HG03442 (cell line): ENCODE measurements around the gene NSL1.
"Not testable (repeated sequence)": the region's sequence is repeated elsewhere in the genome, so short reads cannot be mapped to it uniquely, and the experiment has no call there.

Experiments used
- ATAC-seq: cut with Tn5 transposase; IDR thresholded peaks from one replicate; pipeline ENCODE4 v1.9.1; 2021; ENCODE audit warnings: mild to moderate bottlenecking, moderate library complexity; ENCODE audit not compliant: unreplicated experiment

Gene NSL1

DNA sequence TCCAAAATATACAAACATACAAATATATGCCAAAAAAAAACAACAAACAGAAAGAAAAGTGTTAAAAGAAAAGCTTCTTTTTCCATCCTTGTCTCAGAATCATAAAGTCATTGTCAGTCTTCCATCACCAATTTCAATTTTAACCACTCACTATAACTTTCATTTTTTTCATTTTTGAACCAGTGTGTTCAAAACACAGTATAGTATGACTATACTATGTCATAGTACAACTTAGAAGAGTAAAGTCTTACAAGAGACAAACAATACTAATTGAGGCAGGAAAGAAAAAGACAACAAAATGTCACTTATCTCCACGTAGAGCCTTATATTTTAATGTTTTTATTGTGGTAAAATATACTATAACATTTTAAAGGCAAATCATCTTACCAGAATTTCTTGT is 7.6 kb downstream of the NSL1 start:
- no peak for ATAC-seq

DNA sequence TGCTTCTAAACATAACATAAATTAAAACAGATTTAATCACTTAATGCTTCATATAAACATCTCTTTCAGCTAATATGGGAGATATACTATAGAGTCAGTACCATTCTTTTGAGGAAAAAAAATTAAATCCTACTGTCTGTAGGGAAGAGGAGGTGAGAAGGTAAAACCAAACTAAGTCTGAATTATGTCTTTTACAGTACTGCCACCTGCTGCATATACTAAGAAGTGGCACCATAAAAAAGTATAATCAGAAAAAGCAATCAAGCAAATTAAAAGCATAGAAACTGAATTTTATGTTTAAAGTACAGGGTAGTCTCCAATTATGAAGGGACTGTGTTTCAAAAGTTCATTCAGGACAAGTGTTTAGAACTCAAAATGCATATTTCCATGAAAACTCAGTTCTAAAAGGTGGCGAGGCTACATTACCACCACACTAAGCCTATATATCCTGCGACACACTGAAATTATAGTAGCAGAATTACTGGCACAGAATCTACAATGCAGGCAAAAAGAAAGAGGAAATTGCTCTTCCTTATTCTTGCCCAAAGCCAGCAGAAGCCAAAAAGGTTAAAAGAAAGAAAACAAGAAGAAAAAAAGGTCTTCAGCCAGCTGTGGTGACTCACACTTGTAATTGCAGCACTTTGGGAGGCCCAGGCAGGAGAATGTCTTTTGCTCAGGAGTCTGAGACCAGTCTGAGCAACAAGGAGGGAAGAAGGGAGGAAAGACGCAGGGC is 9.0 kb downstream of the NSL1 start:
- no peak for ATAC-seq

DNA sequence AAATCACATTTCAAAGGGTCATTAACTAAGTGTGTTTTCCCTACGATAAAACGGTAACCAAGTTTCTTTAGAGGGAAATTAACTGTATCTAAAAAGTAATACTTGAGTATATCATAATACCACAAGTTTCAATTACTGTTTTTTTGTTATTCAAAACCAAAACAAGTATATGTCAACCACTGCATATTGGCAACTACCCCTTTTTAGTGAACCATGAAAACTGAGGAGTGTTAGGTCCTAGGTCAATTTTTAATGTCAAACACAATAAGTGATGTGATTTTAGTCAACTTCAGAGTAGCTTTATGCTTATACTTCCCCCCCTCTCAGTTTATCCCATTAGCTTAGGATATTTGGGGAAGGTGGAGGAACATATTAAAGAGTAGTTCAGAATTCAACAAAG is 10.4 kb downstream of the NSL1 start:
- ATAC-seq, result no peak

DNA sequence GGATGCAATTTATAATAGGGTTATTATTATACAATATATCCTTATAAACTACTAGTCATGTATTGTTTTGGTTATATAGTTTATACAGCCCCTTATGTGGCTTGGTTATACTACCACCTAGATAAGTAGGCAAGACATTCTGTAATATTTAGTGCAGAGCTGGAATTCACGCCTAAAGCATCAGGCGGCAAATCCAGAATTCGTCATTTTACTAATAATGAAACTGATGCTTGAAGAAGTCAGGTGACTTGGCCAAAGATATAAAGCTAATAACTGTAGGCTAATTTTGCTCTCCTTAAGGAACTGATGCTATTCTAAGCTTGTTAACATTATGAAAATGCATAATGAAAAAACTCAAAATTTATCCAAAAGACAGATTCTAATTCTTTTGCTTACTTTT is 10.8 kb downstream of the NSL1 start:
- no peak for ATAC-seq

DNA sequence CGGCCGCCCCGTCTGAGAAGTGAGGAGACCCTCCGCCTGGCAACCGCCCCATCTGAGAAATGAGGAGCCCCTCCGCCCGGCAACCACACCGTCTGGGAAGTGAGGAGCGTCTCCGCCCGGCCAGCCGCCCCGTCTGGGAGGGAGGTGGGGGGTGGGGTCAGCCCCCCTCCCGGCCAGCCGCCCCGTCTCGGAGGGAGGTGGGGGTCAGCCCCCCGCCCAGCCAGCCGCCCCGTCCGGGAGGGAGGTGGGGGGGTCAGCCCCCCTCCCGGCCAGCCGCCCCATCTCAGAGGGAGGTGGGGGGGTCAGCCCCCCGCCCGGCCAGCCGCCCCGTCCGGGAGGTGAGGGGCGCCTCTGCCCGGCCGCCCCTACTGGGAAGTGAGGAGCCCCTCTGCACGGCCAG is 12.5 kb downstream of the NSL1 start:
- not testable (repeated sequence) for ATAC-seq

DNA sequence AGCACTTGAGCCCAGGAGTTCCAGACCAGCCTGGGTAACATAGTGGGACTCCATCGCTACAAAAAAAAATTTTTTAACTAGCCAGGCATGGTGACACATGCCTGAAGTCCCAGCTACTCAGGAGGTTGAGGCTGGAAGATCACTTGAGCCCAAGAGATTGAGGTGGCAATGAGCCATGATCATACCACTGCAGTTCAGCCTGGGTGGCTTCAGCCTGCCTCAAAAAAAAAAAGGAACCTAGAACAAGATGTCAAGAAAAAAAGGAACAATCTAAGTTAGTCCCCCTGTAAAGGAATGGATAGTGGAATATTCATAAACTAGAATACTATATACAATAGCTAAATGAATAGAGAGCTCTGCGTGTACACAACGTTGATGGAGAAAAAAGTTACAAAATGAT is 14.4 kb downstream of the NSL1 start:
- no peak for ATAC-seq

DNA sequence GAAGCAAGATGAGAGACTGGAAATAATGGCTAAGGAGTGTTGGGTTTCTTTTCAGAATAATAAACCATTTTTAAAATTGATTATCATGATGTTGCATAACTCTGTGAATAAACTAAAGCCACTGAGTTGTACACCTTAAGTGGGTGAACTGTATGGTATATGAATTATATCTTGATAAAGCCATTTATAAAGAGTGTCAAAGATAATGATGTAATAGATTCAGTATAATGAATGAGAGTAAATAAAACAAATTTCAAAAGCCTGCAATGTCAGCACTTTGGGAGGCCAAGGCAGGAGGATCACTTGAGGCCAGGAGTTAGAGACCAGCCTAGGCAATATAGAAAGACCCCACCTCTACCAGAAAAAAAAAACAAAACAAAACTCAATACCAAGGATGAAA is 16.3 kb downstream of the NSL1 start:
- ATAC-seq, result no peak

DNA sequence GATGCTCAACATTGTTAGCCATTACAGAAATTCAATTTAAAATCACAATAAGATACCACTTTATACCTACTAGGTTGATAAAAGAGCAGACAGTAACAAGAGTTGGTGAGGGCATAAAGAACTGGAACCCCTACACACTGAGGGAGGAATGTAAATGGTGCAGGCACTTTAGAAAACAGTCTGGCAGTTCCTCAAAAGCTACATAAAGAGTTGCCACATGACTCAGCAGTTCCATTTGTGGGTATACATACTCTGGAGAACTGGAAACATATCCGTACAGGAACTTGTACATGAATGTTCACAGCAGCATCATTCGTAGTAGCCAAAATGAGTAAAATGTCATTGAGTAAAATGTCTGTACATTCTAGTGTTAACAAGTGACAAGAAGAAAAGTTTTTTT is 17.0 kb downstream of the NSL1 start:
- no peak for ATAC-seq

DNA sequence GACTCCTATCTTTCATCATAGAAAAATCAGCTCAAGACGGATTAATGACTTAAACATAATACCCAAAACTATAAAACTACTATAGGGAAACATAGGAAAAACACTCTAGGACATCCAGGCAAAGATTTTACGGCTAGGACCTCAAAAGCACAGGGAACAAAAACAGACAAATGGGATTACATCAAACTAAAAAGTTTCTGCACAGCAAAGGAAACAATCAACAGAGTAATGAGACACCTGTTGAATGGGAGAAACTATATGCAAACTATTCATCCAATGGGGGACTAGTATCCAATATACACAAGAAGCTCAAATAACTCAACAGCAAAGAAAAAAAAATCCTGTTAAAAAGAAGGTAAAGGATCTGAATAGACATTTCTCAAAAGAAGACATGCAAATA is 18.6 kb downstream of the NSL1 start:
- no peak for ATAC-seq

DNA sequence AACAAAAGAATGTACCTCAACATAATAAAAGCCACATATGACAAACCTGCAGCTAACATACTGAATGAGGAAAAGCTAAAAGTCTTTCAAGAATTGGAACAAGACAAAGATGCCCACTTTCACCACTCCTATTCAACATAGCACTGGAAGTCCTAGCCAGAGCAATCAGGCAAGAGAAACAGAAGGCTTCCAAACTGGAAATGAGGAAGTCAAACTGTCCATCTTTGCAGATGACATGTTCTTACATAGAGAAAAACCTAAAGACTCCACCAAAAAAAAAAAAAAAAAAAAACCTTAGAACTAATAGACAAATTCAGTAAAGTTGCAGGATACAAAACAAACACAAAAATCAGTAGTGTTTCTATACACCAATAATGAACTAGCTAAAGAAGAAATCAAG is 20.2 kb downstream of the NSL1 start:
- ATAC-seq, result no peak

DNA sequence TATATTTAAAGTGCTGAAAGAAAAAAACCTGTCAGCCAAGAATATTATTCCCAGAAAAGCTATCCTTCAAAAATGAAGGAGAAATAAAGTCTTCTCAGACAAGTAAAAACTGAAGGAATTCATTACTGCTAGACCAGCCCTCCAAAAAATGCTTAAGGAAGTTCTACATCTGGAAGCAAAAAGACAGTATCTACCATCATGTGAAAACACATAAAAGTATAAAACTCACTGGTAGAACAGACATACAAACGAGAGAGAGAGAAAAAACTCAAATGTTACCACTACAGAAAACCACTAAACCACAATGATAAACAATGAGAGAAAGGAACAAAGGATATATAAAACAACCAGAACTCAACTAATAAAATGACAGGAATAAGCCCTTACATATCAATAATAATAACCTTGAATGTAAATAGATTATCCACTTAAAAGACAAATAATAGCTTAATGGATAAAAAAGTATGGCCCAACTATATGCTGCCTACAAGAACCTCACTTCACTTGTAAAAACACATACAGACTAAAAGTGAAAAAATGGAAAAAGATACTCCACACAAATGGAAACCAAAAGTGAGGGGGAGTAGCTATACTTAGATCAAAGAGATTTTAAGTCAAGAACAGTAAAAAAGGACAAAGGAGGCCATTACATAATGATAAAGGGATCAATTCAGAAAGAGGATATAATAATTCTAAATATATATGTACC is 22.0 kb downstream of the NSL1 start:
- peak; percentile 64 for ATAC-seq

DNA sequence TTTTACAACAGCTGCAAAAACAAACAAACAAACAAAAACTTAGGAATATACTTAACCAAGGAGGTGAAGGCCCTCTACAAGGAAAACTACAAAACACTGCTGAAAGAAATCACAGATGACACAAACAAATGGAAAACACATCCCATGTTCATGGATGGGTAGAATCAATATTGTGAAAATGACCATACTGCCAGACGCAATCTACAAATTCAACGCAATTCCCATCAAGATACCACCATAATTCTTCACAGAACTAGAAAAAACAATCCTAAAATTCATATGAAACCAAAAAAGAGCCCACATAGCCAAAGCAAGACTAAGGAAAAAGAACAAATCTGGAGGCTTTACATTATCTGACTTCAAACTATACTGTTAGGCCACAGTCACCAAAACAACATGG is 24.8 kb downstream of the NSL1 start:
- ATAC-seq, result not testable (repeated sequence)

DNA sequence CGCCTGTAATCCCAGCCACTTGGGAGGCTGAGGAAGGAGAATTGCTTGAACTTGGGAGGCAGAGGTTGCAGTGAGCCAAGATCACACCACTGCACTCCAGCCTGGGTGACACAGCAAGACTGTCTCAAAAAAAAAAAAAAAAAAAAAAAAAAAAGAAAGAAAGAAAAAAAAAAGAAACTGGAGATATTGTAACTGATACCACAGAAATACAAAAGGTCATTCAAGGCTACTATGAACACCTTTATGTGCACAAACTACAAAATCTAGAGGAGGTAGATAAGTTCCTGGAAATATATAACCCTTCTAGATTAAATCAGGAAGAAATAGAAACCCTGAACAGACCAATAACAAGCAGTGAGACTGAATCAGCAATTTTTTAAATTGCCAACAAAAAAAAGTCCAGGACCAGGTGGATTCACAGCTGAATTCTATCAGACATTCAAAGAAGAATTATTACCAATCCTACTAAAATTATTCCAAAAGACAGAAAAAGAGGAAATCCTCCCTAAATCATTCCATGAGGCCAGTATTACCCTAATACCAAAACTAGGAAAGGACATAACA is 26.8 kb downstream of the NSL1 start:
- not testable (repeated sequence) for ATAC-seq

DNA sequence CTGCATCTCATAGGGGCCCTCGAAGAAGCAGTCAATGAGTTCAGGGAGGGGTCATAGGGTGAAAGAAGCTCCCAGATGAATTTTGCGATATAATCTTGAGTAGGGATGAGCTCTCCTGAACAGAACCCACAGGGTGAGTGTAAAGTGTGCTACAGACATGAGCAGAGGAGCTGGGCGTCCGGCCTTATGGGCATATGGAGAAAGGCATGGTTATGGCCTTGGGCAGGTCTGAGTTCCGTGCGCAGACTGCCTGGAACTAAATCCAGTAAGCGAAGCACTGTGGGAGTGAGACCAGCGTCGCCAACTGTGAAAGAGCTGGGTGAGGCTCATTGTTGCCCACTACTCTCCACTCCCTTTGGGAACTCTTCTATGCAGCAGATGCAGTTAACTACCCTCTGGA is 28.7 kb downstream of the NSL1 start:
- ATAC-seq, result no peak

DNA sequence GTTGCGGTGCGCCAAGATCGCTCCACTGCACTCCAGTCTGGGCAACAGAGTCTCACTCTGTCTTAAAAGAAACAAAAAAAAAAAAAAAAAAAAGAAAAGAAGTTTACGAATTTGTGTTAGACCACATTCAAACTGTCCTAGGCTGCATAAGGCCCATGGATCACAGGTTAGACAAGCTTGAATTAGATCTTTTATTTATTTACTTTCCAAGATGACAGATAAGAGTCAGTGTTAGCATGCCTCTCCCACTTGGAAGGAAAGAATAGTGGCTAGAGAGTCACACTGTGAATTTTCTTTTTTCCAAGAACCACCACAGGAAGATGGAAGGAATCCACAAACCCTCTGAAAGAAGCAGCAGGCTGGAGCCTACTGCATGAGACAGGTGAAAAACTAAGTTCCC is 29.3 kb downstream of the NSL1 start:
- ATAC-seq, result no peak

DNA sequence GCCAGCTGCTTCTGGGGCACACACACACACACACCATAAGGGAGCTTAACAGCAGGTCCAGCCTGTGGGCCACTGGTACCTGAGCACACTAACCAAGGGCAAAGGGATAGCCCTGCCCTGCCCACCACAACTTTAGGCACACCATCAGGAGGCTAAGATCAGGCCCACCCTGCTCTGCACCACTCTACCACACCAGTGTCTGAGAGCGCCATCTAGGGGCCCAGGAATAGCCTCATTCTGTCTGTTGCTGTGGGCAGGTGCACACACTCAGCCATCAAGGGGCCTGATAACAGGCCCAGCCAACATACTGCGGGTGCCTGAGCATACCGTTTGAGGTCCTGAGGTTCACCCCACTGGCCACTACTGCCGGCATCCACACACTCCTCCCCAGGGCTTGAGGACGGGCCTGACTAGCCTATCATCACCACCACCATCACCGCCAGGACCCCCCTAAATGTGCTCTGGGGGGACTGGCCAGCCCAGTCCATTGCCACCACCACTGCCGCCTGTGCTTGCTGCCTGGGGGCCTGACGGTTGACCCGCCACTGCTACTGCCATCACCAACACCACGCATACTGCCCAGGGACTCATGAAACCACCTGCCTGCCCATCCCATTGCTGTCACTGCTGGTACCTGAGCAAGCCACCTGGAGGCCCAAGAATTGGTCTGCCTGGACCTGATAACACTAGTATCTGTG is 31.3 kb downstream of the NSL1 start:
- peak; percentile 58 for ATAC-seq

DNA sequence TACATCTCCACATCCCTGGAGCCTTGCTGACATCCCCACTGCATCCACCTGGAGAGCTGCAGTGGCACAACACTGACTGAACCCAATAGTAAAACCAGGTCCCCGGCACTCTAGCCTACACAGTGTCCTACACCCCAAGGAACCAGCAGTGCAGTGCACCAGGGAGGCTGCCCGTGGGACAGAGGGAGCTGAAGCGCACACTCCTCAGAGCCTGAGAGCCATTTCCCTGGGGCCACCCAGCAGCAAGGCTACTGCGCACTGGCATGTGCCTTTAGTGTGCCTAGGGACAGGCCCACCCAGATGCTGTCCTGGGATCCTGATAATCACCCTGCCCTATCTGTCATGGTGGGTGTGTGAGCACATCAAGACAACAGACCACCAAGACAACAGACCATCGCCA is 31.9 kb downstream of the NSL1 start:
- ATAC-seq, result no peak

DNA sequence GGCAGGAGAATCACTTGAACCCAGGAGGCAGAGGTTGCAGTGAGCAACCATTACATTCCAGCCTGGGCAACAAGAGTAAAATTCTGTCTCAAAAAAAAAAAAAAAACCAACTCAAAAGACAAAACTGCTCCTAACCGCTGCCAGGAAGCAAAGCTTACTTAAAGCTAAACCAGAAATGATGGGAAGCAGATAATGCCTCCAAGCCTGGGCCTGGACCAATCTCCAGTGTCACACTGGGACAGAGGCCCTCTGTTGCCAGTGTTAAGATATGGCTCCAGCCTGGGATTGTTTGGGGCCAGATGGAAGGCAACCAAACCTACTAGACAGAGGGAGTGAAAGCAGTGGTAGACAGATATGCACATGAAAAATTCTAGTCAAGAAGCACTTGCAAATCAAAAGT is 36.9 kb downstream of the NSL1 start:
- no peak for ATAC-seq

DNA sequence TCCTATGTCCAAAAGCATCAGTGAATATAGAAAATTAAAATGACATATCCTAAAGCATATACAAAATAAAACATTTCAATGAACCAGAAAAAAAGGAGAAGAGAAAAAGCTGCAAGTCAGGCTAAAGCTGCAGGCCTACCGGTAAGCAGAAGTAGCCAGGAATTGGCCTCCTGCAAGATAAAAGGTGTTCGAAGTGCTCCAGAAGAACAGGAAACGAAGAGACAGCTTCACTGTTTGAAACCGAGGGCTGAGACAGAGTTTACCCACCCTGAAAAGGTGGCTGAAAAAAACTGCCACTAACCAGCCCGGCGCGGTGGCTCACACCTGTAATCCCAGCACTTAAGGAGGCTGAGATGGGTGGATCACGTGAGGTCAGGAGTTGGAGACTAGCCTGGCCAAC is 37.4 kb downstream of the NSL1 start:
- peak; percentile 31 for ATAC-seq

DNA sequence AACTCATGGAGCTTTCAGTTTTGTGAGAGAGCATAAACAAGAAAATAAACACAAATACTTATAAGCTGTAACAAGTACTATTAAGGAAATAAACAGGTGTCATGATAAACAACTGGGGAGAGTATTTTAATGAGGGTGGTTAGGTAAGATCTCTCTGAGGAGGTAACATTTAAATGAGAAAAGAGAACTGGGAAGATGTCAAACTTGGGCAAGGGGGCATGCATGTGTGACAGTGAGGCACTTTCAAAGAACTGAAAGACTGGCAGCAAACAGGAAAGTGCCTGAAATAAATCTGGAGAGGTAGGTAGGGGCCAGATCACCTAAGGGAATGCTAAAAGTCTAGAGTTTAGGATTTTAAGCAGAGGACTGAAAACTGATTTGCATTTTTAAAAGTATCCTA is 37.8 kb downstream of the NSL1 start:
- no peak for ATAC-seq

DNA sequence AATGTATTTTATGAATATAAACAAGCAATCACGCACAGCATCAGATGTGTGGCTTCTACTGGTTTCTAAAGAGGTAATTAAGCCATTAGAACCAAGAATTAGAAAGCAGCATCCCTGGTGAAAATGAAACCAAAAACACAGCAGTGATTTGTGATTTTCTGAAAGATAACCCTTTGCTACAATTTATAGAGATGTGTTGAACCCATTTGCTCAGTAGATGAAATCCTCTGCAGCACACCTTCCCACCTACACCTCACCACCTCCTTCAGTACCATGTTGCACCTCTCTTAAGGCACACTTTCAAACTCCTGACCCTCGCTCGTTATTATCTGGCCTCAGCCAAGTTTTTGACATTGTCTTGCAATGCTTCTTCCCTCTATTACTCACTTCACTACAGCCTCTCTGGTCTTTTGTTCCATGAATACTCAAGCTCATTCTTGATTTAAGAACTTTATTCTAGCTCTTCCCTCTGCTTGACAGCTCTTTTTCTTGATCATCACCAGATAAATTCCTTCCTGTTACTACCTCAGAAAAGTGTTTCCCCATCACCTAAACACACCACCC is 38.6 kb downstream of the NSL1 start:
- peak; percentile 41 for ATAC-seq
